GM18909 (cell line): ENCODE results near the gene ITPKB.
A peak's percentile ranks its signal among the peaks of the same experiment; 100 is the strongest.
"Not testable (repeated sequence)": the region's sequence is repeated elsewhere in the genome, so short reads cannot be mapped to it uniquely, and the experiment has no call there.

Source experiments
- ATAC-seq: cut with Tn5 transposase; IDR thresholded peaks from one replicate; pipeline ENCODE4 v1.9.1; 2021; ENCODE audit warnings: mild to moderate bottlenecking; ENCODE audit not compliant: unreplicated experiment, poor library complexity

ITPKB gene

DNA sequence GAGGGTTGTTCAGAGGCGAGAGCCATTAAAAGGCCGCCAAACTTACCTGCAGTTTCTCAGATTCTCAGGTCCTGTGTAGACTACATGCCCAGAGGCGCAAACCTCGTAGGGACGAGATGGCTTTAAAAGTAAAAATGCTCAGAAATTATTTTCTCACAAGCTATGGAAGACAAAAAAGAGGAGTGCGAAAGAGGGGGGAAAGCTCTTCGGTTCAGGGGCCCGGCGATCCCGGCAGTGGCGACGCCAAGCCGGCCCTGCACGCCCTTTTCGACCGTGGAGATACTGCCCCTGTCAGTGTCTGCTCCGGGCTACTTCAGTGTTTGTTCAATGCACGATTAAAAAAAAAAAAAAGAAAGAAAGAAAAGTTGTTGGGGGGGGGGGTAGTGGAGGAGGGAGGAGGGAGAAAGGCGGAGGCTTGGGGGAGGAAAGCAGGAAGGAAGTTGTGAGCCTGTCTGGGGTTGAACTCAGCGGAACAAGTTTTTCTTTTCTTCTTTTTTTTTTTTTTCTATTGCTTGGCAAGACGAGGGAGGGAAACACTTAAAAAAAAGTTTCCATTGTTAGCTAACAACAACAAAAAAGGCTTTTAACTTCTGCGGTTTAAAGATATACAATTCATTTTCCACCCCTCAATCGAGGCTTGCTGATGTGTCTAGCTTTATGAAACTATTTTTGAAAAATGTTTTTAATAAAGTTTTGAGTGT lies at the start of gene ITPKB:
ITPKB (minus strand) TSS at position 288 of the 701 bp plus-strand sequence. CDS start 1,824 bp downstream, outside the sequence.
- ATAC-seq = peak; percentile 30

GRCh38 chr1:226787638-226788037 lies 48.6 kb upstream of the ITPKB start:
- ATAC-seq = no peak

DNA sequence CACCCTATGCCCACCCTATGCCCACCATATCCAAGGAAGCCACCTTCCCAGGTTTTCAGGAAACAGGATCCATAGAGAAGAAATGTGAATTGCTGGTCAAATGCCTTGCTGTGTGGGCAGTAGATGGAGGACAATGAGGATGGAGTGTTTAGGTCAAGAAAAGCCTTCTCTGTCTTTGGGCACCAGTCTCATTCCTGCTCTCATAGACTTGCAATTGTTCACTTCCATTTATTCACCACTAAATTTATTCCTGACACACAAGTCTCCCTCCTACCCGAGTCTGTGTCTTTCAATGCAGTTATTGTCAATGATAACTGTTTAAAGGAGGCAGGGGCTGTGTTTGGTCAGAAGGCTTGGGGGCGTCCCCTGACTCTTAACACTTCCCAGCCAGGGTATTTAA lies 48.0 kb upstream of the ITPKB start:
- no peak for ATAC-seq

DNA sequence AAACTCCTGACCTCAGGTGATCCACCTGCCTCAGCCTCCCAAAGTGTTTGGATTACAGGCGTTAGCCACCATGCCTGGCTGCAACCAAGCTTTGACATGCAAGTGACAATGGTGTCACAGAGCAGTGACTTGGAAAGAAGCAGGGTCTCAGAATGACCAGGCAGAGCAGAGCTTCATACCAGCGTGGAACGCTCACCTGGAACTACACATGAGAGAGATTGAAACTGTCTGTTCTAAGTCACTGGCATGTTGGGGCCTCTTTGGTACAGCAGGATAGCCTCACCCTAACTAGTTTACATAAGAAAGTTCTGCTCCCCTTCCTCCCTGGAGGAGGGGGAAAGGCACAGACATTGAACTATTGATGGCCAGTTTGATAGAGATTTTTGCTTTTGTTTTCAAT lies 47.5 kb upstream of the ITPKB start:
- ATAC-seq = peak; percentile 74

DNA sequence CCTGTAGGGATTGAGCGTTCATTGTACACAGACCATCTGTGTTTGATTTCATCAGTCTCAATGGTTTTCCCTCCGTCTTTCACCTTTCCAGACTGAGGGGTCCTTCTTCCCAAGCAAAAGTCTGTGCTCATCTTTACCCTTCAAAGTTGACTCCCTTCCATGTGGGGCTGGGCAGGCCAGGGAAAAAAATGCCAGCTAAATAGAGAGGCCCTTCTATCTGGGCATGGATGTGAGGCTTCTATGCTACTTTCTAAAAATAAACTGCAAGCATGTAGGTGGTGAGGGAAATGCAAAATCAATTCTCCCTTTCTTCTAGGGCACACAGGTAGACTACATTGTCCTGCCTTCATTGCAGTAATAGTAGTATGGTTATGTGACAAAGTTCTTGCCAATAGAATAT lies 46.7 kb upstream of the ITPKB start:
- no peak for ATAC-seq

GRCh38 chr1:226784081-226785049 lies 45.3 kb upstream of the ITPKB start:
- ATAC-seq = no peak

DNA sequence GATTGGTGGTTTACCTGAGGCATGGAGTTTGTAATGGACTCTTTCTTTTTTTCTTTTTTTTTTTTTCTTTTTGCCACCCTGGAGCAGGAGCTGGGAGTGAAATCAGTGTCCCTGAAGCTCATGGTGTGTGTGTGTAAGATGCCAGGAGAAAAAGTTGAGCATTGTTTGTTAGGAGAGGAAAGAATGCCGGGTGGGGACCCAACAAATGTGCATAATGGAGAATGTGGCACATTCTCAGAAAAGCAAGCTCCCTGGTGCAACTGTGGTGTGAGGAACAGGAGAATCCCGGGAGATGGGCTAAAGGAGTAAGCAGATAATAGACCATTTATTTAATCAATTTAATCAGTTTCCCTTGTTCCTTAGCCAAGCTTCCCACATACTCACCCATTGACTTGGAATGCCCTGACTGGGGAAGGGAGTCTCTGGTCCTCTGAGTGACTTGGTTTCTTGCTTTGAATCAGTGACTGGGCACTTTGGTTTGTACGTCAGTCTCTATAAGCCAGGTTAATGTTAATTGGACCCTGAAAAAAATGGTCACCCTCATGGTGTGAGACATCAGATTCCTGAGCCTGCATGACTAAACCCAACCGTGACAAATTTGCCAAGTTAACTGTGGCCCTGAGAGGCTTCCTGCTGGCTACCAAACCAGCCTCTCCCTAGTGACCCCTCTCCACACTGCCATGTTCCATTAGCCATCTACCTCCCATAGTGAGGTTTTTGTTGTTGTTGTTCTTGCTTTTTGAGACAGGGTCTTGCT lies 43.9 kb upstream of the ITPKB start:
- no peak for ATAC-seq

DNA sequence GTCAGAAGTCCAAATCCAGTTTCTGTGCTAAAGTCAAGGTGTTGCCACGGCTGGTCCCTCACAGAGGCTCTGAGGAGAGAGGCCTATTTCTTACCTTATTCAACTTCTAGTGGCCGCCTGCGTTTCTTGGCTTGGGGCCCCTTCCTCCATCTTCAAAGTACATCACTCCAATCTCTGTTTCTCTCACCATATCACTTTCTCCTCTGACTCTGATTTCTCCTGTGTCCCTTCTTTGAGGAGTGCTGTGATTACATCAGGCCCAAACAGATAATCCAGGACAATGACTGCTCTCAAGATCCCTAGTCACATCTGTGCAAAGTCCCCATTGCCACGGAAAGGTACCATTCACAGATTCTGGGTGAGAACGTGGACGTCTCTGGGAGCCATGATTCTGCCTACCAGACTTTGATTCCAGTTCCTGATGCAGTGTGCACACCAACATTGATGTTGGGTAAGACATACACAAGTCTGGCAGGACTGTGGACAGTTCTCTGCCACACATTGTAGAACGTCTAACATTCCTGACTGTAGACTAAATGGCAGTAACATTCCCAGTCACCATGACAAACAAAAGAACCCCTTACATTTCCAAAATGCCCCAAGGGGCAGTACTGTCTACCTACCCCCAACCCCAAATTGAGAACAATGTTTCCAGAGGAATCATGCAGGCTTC lies 43.0 kb upstream of the ITPKB start:
- no peak for ATAC-seq

GRCh38 chr1:226779561-226779960 lies 40.5 kb upstream of the ITPKB start:
- no peak for ATAC-seq

DNA sequence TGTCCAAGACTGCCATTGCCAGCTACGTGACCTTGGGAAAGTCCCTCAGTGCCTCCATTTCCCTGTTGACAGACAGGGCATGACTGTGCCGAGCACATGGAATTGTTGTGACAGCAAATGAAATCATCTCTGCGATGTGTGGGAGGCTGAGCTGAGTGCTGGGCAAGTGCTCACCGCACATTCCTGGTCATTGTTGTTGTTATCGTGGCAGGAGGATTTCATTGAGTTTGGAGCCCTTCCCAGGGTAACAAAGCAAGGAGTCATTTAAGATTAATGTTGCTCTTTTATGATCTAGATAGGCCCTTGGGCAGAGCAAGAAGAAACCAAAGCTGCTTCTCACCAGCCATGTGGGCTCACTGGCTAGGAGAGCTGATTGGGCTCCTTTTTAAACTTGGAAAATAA lies 39.6 kb upstream of the ITPKB start:
- no peak for ATAC-seq

DNA sequence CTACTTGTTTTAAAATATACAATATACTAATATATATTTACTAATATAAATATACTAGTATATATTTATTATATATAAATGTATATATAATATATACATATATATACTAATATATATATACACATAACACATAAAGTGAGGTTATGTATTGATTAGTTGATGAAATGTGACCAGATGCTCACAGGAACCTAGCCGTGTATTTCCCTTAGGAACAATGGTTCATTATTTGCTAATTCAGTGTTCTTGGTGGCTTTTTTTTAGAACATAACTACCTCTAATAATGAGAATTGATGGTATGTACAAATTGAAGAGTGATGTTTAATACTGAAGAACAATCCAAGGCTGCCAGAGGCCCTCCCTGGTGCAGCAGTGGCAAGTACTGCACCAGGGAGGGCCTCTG lies 37.9 kb upstream of the ITPKB start:
- no peak for ATAC-seq

- ATAC-seq = no peak
These were observed 37.0 kb upstream of the ITPKB start for GRCh38 chr1:226776066-226776465.

- ATAC-seq = peak; percentile 68
These were observed 33.5 kb upstream of the ITPKB start for GRCh38 chr1:226772446-226773139.

DNA sequence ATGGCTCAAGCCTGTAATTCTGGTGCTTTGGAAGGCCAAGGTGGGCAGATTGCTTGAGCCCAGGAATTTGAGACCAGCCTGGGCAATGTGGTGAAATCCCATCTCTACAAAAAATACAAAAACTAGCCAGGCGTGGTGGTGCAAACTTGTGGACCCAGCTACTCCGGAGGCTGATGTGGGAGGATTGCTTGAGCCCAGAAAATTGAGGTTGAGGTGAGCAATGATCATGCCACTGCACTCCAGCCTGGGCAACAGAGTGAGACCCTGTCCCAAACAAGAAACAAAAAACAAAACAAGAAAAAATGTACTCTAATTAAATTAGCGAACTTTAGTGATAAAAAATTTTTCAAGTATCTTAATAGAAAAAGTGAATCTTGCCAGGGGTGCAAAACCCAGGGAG lies 28.1 kb upstream of the ITPKB start:
- not testable (repeated sequence) for ATAC-seq

GRCh38 chr1:226766565-226766964 lies 27.5 kb upstream of the ITPKB start:
- ATAC-seq = no peak

DNA sequence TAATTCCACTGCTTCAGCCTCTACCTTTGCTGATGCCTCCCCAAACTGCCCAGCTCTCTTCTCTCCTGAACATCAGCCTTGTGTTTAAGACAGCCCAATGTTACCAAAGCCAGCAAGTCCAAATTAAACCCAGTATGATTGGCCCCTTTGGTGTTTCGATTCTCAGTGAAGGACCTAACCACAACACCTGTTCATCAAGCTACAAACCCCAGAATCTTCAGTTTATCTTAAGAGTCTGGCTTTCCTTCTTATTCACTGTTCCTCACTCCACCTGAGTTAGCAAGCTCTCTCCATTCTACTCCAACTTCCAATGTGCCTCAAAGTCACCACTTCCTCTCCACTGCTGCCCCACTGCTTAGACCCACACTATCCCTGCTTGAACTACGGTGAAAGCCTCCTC lies 25.5 kb upstream of the ITPKB start:
- ATAC-seq = peak; percentile 83

DNA sequence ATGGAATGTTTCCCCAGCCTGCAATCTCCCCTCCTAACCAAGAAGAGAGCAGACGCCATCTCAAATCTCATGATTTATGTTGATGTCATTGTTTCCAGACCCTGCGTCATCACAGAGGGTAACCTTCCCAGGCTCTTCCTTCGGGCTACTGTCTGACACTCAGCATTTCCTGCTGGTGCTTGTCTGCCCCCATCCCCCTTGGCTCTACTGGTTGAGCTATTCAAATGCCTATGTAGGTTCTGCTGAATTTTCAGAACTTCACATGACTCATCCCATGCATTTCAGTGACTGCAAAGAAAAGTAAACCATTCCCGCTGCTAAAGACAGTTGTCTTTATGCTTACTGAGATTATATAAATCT lies 24.8 kb upstream of the ITPKB start:
- no peak for ATAC-seq

GRCh38 chr1:226762988-226763904 lies 24.2 kb upstream of the ITPKB start:
- ATAC-seq = no peak

GRCh38 chr1:226762055-226762454 lies 23.0 kb upstream of the ITPKB start:
- ATAC-seq = no peak
